ENCODE data around the gene BICD1. TPM values are rescaled to one million over a fixed set of nuclear protein-coding genes. Genes with fewer than 3 reads are reported as not detected.

Gene BICD1
- total RNA-seq, 1 donor from 2014 or later = 33.8 TPM

DNA sequence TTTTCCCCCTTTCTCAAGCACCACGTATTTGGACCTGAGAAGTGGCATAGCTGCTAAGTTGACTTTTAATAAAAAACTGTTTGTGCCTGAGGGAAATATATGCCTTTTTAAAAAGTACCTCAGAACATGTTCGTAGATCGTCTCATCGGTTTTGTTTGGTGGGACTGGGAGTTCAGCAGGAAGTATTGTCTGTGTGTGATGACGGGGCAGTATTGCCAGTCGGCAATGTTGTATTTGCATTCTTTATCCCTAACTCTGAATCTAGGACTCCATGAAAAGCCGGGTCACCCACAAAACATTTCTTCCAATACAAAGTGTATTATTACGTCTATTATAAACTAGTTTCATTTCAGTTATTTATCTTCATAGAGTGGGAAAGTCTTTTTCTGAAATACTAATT lies 273.0 kb downstream of the BICD1 start:
- DNase-seq (ENCODE audit: low spot score in 2 of 2) = no peak
- TF ChIP-seq, protein P1, sequence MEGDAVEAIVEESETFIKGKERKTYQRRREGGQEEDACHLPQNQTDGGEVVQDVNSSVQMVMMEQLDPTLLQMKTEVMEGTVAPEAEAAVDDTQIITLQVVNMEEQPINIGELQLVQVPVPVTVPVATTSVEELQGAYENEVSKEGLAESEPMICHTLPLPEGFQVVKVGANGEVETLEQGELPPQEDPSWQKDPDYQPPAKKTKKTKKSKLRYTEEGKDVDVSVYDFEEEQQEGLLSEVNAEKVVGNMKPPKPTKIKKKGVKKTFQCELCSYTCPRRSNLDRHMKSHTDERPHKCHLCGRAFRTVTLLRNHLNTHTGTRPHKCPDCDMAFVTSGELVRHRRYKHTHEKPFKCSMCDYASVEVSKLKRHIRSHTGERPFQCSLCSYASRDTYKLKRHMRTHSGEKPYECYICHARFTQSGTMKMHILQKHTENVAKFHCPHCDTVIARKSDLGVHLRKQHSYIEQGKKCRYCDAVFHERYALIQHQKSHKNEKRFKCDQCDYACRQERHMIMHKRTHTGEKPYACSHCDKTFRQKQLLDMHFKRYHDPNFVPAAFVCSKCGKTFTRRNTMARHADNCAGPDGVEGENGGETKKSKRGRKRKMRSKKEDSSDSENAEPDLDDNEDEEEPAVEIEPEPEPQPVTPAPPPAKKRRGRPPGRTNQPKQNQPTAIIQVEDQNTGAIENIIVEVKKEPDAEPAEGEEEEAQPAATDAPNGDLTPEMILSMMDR (IDR thresholded peaks at IDR 0.05) = no peak
- H3K9me3 ChIP-seq = no peaks in the 10 kb centered on the region
- intact Hi-C loops (cut with DNase I) = no loop called here
- no peaks in the 10 kb centered on the region for H3K27me3 ChIP-seq
- no peaks in the 10 kb centered on the region for H3K36me3 ChIP-seq
- H3K4me1 ChIP-seq = no peaks in the 10 kb centered on the region
- no peak overlapping the region for H3K4me3 ChIP-seq
- H3K27ac ChIP-seq = no peak overlapping the region

GRCh38 chr12:32382226-32382625 lies 275.6 kb downstream of the BICD1 start:
- Histone ChIP-seq H3K27ac (no peak overlapping the region), H3K4me1 (no peaks in the 10 kb centered on the region), H3K36me3 (no peaks in the 10 kb centered on the region), H3K9me3 (no peaks in the 10 kb centered on the region), H3K27me3 (no peaks in the 10 kb centered on the region), H3K4me3 (no peak overlapping the region)
- DNase-seq (ENCODE audit: low spot score in 2 of 2) = no peak
- intact Hi-C loops (cut with DNase I) = no loop called here
- TF ChIP-seq, protein P1 (IDR thresholded peaks at IDR 0.05) = no peak

DNA sequence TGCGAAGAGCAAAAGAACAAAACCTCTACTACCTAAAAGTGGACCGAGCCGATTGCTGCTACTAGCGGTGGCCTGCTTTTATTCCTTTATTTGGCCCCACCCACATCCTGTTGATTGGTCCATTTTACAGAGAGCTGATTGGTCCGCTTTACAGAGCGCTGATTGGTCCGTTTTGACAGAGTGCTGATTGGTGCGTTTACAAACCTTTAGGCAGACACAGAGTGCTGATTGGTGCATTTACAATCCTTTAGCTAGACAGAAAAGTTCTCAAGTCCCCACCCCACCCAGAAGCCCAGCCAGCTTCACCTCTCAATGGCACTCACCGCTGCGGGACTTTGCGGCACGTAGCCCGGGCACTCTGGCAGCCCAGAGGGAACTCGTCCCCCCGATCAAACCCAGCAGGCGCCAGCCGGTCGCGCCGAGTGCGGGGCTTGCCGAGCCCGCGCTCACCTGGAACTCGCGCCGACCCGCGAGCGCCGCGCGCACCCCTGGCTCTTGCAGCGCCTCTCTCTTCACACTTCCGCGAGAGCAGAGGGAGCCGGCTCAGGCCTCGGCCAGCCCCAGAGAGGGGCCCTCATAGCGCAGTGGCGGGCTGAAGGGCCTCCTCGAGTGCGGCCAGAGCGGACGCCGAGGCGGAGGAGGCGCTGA lies 284.0 kb downstream of the BICD1 start:
- Histone ChIP-seq H3K36me3 (no peaks in the 10 kb centered on the region), H3K27ac (no peak overlapping the region), H3K27me3 (no peaks in the 10 kb centered on the region), H3K4me3 (peak overlapping the region; percentile 45 to 58), H3K9me3 (no peaks in the 10 kb centered on the region), H3K4me1 (no peaks in the 10 kb centered on the region)
- no peak for DNase-seq (ENCODE audit: low spot score in 2 of 2)
- TF ChIP-seq, protein P1 (IDR thresholded peaks at IDR 0.05) = no peak
- intact Hi-C loops (cut with DNase I) = loop anchor here (10.0 kb wide), 1 partner anchor 144 kb away; no protein-coding TSS in a partner anchor

- TF ChIP-seq, protein P1 (IDR thresholded peaks at IDR 0.05) = no peak
- no peak for DNase-seq (ENCODE audit: low spot score in 2 of 2)
- Histone ChIP-seq H3K27me3 (no peaks in the 10 kb centered on the region), H3K9me3 (no peaks in the 10 kb centered on the region), H3K4me3 (no peak overlapping the region), H3K27ac (no peak overlapping the region), H3K36me3 (no peaks in the 10 kb centered on the region), H3K4me1 (no peaks in the 10 kb centered on the region)
- intact Hi-C loops (cut with DNase I) = loop anchor here (5.0 to 10.0 kb wide), 2 partner anchors 140 to 288 kb away; partner anchors contain the start of gene BICD1
Measured at GRCh38 chr12:32395026-32395425, 288.4 kb downstream of the BICD1 start.

DNA sequence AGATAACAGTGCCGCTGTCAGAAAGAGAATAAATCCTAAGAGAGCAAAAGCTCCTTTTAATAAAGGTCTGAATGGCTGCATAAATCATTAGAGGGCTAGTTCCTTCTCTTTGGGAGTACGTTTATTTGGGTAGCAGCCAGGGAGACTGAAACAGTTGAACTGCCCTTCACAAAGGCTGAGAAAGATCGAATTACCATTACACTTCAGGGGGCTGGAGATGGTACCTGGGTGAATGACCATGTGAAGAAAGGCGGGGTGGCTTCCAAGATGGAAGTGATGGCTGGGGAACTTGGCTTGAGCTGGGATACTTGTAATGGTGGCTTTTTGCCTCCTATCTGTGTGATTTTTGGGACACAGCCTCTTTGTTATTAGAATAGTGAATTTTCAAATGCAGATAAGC lies 291.0 kb downstream of the BICD1 start:
- intact Hi-C loops (cut with DNase I) = loop anchor here (5.0 to 10.0 kb wide), 2 partner anchors 137 to 290 kb away; partner anchors contain the start of gene BICD1
- no peaks in the 10 kb centered on the region for H3K4me1 ChIP-seq
- H3K36me3 ChIP-seq = no peaks in the 10 kb centered on the region
- no peak overlapping the region for H3K4me3 ChIP-seq
- TF ChIP-seq, protein P1 (IDR thresholded peaks at IDR 0.05) = no peak
- no peaks in the 10 kb centered on the region for H3K9me3 ChIP-seq
- no peaks in the 10 kb centered on the region for H3K27me3 ChIP-seq
- peak overlapping the region in 1 of 2 donors; percentile 27 for H3K27ac ChIP-seq
- DNase-seq (ENCODE audit: low spot score in 2 of 2) = no peak

Measured in ascending aorta (tissue), 2 donors.